Medulla oblongata (tissue), 1 donor: ENCODE data around the gene ZNF354B.
"Not testable (repeated sequence)": the region's sequence is repeated elsewhere in the genome, so short reads cannot be mapped to it uniquely, and the experiment has no call there.

Source experiments
- DNase-seq: peaks from one replicate; pipeline ENCODE4 v3.0.0-alpha.2; 2015; ENCODE audit errors: extremely low spot score

The ZNF354B gene

GRCh38 chr5:178859625-178860521 lies at the start of gene ZNF354B:
Gene ZNF354B, plus strand, starts transcription at chr5:178859953. Its CDS starts 1,095 bp downstream, at chr5:178861048.
- peak; percentile 97 for DNase-seq

- DNase-seq = no peak
Observed at GRCh38 chr5:178817506-178817905, 42.2 kb upstream of the ZNF354B start.

- DNase-seq = no peak
Observed at GRCh38 chr5:178818094-178818493, 41.7 kb upstream of the ZNF354B start.

- DNase-seq = no peak
Observed at GRCh38 chr5:178820001-178820400, 39.8 kb upstream of the ZNF354B start.

GRCh38 chr5:178825444-178825843 lies 34.3 kb upstream of the ZNF354B start:
- DNase-seq = no peak

- DNase-seq = no peak
Observed at GRCh38 chr5:178826216-178826615, 33.5 kb upstream of the ZNF354B start.

GRCh38 chr5:178827636-178828035 lies 32.1 kb upstream of the ZNF354B start:
- no peak for DNase-seq

- no peak for DNase-seq
Observed at GRCh38 chr5:178831049-178831448, 28.7 kb upstream of the ZNF354B start.

- DNase-seq = no peak
Observed at GRCh38 chr5:178832618-178833201, 27.0 kb upstream of the ZNF354B start.

- no peak for DNase-seq
Observed at GRCh38 chr5:178836628-178837027, 23.1 kb upstream of the ZNF354B start.

- not testable (repeated sequence) for DNase-seq
Observed at GRCh38 chr5:178838695-178839318, 20.9 kb upstream of the ZNF354B start.

- DNase-seq = peak; percentile 55
Observed at GRCh38 chr5:178839319-178839704, 20.4 kb upstream of the ZNF354B start.

GRCh38 chr5:178840399-178840798 lies 19.4 kb upstream of the ZNF354B start:
- not testable (repeated sequence) for DNase-seq

GRCh38 chr5:178849316-178849715 lies 10.4 kb upstream of the ZNF354B start:
- no peak for DNase-seq

GRCh38 chr5:178851951-178852350 lies 7.8 kb upstream of the ZNF354B start:
- no peak for DNase-seq

- DNase-seq = no peak
Observed at GRCh38 chr5:178854284-178854683, 5.5 kb upstream of the ZNF354B start.

- not testable (repeated sequence) for DNase-seq
Observed at GRCh38 chr5:178860615-178861014, 862 bp downstream of the ZNF354B start.

GRCh38 chr5:178861627-178862026 lies 1.9 kb downstream of the ZNF354B start:
- DNase-seq = no peak

GRCh38 chr5:178866946-178867345 lies 7.2 kb downstream of the ZNF354B start:
- DNase-seq = no peak

GRCh38 chr5:178869577-178869976 lies 9.8 kb downstream of the ZNF354B start:
- no peak for DNase-seq

GRCh38 chr5:178870411-178870810 lies 10.7 kb downstream of the ZNF354B start:
- no peak for DNase-seq

GRCh38 chr5:178872302-178872701 lies 12.5 kb downstream of the ZNF354B start:
- no peak for DNase-seq
